ENCODE measurements around the gene POLD1.

DNA sequence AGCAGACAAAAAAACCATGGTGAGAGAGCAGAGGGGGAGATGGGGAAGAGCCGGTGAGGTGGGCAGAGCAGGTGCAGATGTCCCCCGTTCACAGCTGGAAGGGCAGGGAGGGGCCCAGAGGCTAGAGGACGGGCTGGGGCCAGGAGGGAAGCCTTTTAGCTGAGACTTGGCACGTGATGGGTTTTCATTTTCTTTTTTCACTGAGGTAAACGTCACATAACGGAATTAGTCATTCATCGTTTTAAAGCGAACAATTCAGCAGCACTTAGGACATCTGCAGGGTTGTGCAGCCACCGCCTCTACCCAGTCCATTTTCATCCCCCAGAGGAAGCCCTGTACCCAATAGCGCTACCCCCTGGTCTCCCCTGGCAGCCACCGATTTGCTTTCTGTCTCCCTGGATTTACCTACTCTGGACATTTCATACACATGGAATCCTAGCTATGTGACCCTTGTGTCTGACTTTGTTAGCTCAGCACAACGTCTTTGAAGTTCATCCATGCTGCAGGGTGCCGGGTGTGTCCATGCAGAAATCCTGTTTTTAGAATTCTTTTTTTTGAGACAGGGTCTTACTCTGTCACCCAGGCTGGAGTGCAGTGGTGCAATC lies 76.1 kb downstream of the POLD1 start:
- no peak for TF ChIP-seq CTCF (IDR thresholded peaks at IDR 0.05)
- TF ChIP-seq POLR2A (IDR thresholded peaks at IDR 0.05): no peak

Data from esophagus squamous epithelium (tissue), 4 donors.